Uterus (tissue), 2 donors: Measurements from ENCODE around the gene RIOK2.

Experiments
- CTCF ChIP-seq, 4 experiments: fragments of 200-600 bp in 2 of 4; fragments of 450-650 bp in 2 of 4; sonication (generic) in 2 of 4; IDR thresholded peaks; one replicate each; pipeline ENCODE4 v1.5.1; 2016 to 2019; ENCODE audit warnings: antibody characterized with exemption in 4 of 4, mild to moderate bottlenecking in 2 of 4, moderate library complexity in 1 of 4
- POLR2A ChIP-seq, 2 donors: fragments of 450-650 bp; IDR thresholded peaks; one replicate each; pipeline ENCODE4 v1.6.1; 2016; ENCODE audit warnings: antibody characterized with exemption in 2 of 2, mild to moderate bottlenecking in 1 of 2, moderate library complexity in 1 of 2

GRCh38 chr5:97162045-97162444 is 21.0 kb downstream of the RIOK2 start:
- TF ChIP-seq CTCF (IDR thresholded peaks at IDR 0.05) (peak; percentile 79 to 88 (median 83)), POLR2A (IDR thresholded peaks at IDR 0.05) (no peak)
